Loucy (cell line): ENCODE measurements around the gene AKT1.

ENCODE experiments used
- H2AFZ ChIP-seq: fragments of 200-600 bp; sonication (generic); 2 replicates; pipeline ENCODE4 v1.6.0; 2016; ENCODE audit warnings: antibody characterized with exemption, mild to moderate bottlenecking, low read length, moderate library complexity
- H3F3A ChIP-seq: fragments of 200-600 bp; 2 replicates; pipeline ENCODE4 v1.6.0; 2016; ENCODE audit warnings: antibody characterized with exemption, low read depth, mild to moderate bottlenecking
- H3K27me3 ChIP-seq: fragments of 200-600 bp; sonication (generic); 2 replicates; pipeline ENCODE4 v1.6.1; 2014; ENCODE audit warnings: low read length, mild to moderate bottlenecking; ENCODE audit not compliant: insufficient read depth, poor library complexity, severe bottlenecking
- H3K36me3 ChIP-seq: fragments of 200-600 bp; sonication (generic); 2 replicates; pipeline ENCODE4 v1.6.1; 2016; ENCODE audit warnings: low read length; ENCODE audit not compliant: insufficient read depth
- H3K4me1 ChIP-seq: fragments of 200-600 bp; sonication (generic); 2 replicates; pipeline ENCODE4 v1.5.1; 2014; ENCODE audit warnings: low read length, mild to moderate bottlenecking; ENCODE audit not compliant: insufficient read depth, poor library complexity, severe bottlenecking
- H3K4me2 ChIP-seq: fragments of 200-600 bp; sonication (generic); 2 replicates; pipeline ENCODE4 v1.6.0; 2014; ENCODE audit warnings: antibody characterized with exemption, low read length, low read depth, mild to moderate bottlenecking; ENCODE audit not compliant: poor library complexity, severe bottlenecking
- H3K4me3 ChIP-seq: fragments of 200-600 bp; sonication (generic); 2 replicates; pipeline ENCODE4 v1.5.1; 2014; ENCODE audit warnings: low read length, mild to moderate bottlenecking, mixed read lengths; ENCODE audit not compliant: poor library complexity, severe bottlenecking
- H3K79me2 ChIP-seq: fragments of 200-600 bp; sonication (generic); 2 replicates; pipeline ENCODE4 v1.6.1; 2014; ENCODE audit warnings: low read length; ENCODE audit not compliant: insufficient read depth
- H3K9ac ChIP-seq: fragments of 200-600 bp; sonication (generic); 2 replicates; pipeline ENCODE4 v1.6.0; 2014; ENCODE audit warnings: mild to moderate bottlenecking, low read depth, low read length, moderate library complexity; ENCODE audit not compliant: poor library complexity, severe bottlenecking
- H3K9me2 ChIP-seq: fragments of 200-600 bp; sonication (generic); replicated peaks from 2 replicates; pipeline ENCODE4 v1.6.1; 2016; ENCODE audit warnings: low read depth, low read length, mixed read lengths
- H3K9me3 ChIP-seq: fragments of 200-600 bp; sonication (generic); 2 replicates; pipeline ENCODE4 v1.6.1; 2014; ENCODE audit warnings: mild to moderate bottlenecking, antibody characterized with exemption, low read length, low read depth; ENCODE audit not compliant: insufficient read depth
- H4K20me1 ChIP-seq: fragments of 200-600 bp; sonication (generic); 2 replicates; pipeline ENCODE4 v1.6.0; 2014; ENCODE audit warnings: antibody characterized with exemption, low read length, mild to moderate bottlenecking; ENCODE audit not compliant: insufficient read depth, poor library complexity, severe bottlenecking
- CTCF ChIP-seq: fragments of 200-600 bp; sonication (generic); conservative IDR thresholded peaks from 2 replicates; pipeline ENCODE4 v1.5.1; 2014; ENCODE audit warnings: mild to moderate bottlenecking, antibody characterized with exemption, low read length
- EZH2phosphoT487 ChIP-seq: fragments of 200-600 bp; IDR thresholded peaks from 2 replicates; pipeline ENCODE4 v1.6.1; 2018; ENCODE audit warnings: antibody characterized with exemption, mild to moderate bottlenecking, moderate library complexity, borderline replicate concordance

AKT1 gene

GRCh38 chr14:104784218-104784568 lies 11.4 kb downstream of the AKT1 start:
- no peak overlapping the region for H3K9ac ChIP-seq
- peaks cover 47% of the 10 kb centered on the region; the same call in 1 of the 2 replicates for H3K79me2 ChIP-seq
- peaks cover 8% of the 10 kb centered on the region; the same call in 1 of the 2 replicates for H3K36me3 ChIP-seq
- TF ChIP-seq CTCF (no peak), EZH2phosphoT487 (no peak)
- H3K27me3 ChIP-seq: no peaks in the 10 kb centered on the region
- peaks cover 2% of the 10 kb centered on the region for H3K4me1 ChIP-seq
- no peaks in the 10 kb centered on the region for H3K9me3 ChIP-seq
- H2AFZ ChIP-seq: no peak overlapping the region
- H3K4me3 ChIP-seq: no peak overlapping the region
- no peaks in the 10 kb centered on the region for H3K9me2 ChIP-seq
- H3F3A ChIP-seq: no peaks in the 10 kb centered on the region
- no peak overlapping the region for H3K4me2 ChIP-seq
- peaks cover 31% of the 10 kb centered on the region for H4K20me1 ChIP-seq

DNA sequence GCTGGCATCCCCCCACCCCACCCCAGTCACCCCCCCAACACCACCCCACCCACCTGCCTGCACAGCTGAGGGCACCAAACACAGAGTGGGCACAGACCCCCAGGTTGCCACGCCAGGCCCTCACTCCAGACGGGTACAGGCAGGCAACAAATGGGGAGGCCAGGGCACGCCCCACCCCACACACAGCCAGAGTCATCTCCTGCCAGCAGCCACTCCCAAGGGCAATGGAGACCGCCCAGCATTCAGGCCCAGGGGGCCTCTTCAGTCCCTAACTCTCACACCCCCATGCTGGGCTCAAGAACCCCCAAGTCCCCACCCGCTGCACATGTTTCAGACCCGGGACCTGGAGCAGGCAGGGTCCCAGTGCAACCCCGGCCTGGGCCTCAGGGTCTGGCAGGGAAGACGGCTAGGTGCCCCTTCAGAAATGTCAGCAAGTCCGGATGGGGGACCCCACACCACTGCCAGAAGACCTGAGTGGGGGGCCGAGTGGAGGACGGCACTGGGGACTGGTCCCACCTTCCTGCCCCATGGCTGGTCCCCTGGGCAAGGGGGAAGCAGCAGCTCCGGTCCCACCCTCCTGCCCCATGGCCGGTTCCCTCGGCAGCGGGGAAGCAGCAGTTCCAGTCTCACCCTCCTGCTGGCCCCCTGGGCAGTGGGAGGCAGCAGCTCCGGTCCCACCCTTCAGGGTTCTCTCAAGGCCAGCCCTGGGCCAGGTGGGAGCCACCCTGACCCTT lies 11.9 kb downstream of the AKT1 start:
- TF ChIP-seq EZH2phosphoT487 (no peak), CTCF (no peak)
- no peak overlapping the region for H2AFZ ChIP-seq
- no peak overlapping the region for H3K4me3 ChIP-seq
- peaks cover 8% of the 10 kb centered on the region; the same call in 1 of the 2 replicates for H3K36me3 ChIP-seq
- H4K20me1 ChIP-seq: peaks cover 29% of the 10 kb centered on the region
- H3K9ac ChIP-seq: no peak overlapping the region
- H3K9me3 ChIP-seq: no peaks in the 10 kb centered on the region
- no peaks in the 10 kb centered on the region for H3K9me2 ChIP-seq
- H3F3A ChIP-seq: no peaks in the 10 kb centered on the region
- peaks cover 41% of the 10 kb centered on the region; the same call in 1 of the 2 replicates for H3K79me2 ChIP-seq
- H3K27me3 ChIP-seq: no peaks in the 10 kb centered on the region
- H3K4me1 ChIP-seq: peaks cover 2% of the 10 kb centered on the region
- H3K4me2 ChIP-seq: no peak overlapping the region

- Histone ChIP-seq H3F3A (no peaks in the 10 kb centered on the region), H3K27me3 (no peaks in the 10 kb centered on the region), H3K9me3 (no peaks in the 10 kb centered on the region), H4K20me1 (peaks cover 24% of the 10 kb centered on the region), H3K36me3 (peaks cover 8% of the 10 kb centered on the region; the same call in 1 of the 2 replicates), H3K4me1 (peaks cover 2% of the 10 kb centered on the region), H2AFZ (no peak overlapping the region), H3K4me2 (no peak overlapping the region), H3K79me2 (peaks cover 32% of the 10 kb centered on the region; the same call in 1 of the 2 replicates), H3K9ac (no peak overlapping the region), H3K4me3 (no peak overlapping the region), H3K9me2 (no peaks in the 10 kb centered on the region)
- TF ChIP-seq EZH2phosphoT487 (no peak), CTCF (no peak)
Observed at GRCh38 chr14:104782808-104783139, 12.8 kb downstream of the AKT1 start.
